Mesodermal cell (in vitro differentiated cells): ENCODE data around the gene MUC5B.

Source experiments
- H3K27ac ChIP-seq: 2 replicates; pipeline ENCODE4 v1.7.0; 2013; ENCODE audit warnings: mild to moderate bottlenecking, low read depth, low read length, moderate library complexity; ENCODE audit not compliant: severe bottlenecking
- H3K36me3 ChIP-seq: 2 replicates; pipeline ENCODE4 v1.7.1; 2013; ENCODE audit warnings: mild to moderate bottlenecking, low read length, moderate library complexity; ENCODE audit not compliant: control insufficient read depth, insufficient read depth
- H3K4me1 ChIP-seq: one replicate; pipeline ENCODE4 v1.7.1; 2013; ENCODE audit warnings: mild to moderate bottlenecking, low read length; ENCODE audit not compliant: insufficient read depth, control insufficient read depth, poor library complexity, severe bottlenecking
- H3K4me3 ChIP-seq: 2 replicates; pipeline ENCODE4 v1.7.0; 2013; ENCODE audit warnings: low read length, control low read depth, mild to moderate bottlenecking; ENCODE audit not compliant: insufficient read depth, poor library complexity, severe bottlenecking; ENCODE audit errors: extremely low read depth
- H3K9me3 ChIP-seq: 2 replicates; pipeline ENCODE4 v1.7.1; 2013; ENCODE audit warnings: mild to moderate bottlenecking, low read length, moderate library complexity; ENCODE audit not compliant: control insufficient read depth
- WGBS, 2 experiments: methylation state at CpG; one replicate each; pipeline ENCODE4 v1.1.5; 2013; ENCODE audit warnings: missing lambda C conversion rate in 2 of 2; ENCODE audit not compliant: insufficient coverage in 2 of 2; 5-methylcytosine and 5-hydroxymethylcytosine counted together

Gene MUC5B

DNA sequence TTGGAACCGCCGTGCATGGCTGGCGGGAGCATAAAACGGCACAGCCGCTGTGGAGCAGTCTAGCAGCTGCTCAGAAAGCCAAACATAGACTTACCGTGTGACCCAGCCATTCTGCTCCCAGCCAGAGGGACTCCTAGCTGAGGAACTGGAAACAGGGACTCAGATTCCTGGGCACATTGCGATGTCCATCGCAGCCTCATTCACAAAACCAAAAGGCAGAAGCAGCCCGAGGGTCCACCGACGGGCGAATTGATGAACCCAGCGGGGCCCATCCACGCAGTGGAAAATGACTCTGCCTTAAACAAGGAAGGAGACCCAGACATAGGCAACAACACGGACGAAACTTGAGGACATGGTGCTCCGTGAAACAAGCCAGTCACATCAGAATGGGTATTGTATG, 5.7 kb upstream of the MUC5B start:
- Histone ChIP-seq H3K9me3 (no peaks in the 10 kb centered on the region), H3K36me3 (no peaks in the 10 kb centered on the region), H3K27ac (no peak overlapping the region), H3K4me1 (no peaks in the 10 kb centered on the region), H3K4me3 (no peak overlapping the region)
- WGBS, 2 experiments, result 90 to 94% methylated on average over 17 of the region's 17 CpGs

DNA sequence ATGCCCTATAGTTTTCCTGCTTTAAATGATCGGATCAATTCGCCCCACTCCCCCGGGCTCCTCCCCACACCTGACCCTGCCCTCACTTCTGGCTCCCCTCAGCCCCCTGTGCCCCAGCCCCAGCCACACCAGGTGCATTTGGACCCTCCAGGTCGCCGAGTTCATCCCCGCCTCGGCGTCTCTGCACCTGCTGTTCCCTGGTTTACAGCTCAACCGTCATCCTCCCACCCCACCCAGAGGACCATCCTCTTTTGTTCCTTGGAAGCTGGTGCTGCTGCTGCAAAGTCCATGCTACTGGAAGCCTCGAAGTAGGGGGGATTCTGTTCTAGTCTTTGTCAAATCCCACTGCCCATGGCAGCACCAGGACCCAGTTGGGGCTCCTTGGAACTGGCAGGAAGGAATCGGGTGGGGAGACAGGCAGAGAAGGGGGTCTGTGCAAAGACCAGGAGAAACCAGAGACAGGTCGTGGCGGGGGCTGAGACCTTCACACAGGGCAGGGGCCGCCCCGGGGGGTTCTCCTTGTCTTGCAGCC, 4.5 kb upstream of the MUC5B start:
- no peak overlapping the region for H3K27ac ChIP-seq
- H3K36me3 ChIP-seq, result no peaks in the 10 kb centered on the region
- H3K4me1 ChIP-seq, result no peaks in the 10 kb centered on the region
- WGBS, 2 experiments, result 78 to 88% methylated on average over 12 to 13 of the region's 15 CpGs
- H3K4me3 ChIP-seq, result no peak overlapping the region
- H3K9me3 ChIP-seq, result no peaks in the 10 kb centered on the region

DNA sequence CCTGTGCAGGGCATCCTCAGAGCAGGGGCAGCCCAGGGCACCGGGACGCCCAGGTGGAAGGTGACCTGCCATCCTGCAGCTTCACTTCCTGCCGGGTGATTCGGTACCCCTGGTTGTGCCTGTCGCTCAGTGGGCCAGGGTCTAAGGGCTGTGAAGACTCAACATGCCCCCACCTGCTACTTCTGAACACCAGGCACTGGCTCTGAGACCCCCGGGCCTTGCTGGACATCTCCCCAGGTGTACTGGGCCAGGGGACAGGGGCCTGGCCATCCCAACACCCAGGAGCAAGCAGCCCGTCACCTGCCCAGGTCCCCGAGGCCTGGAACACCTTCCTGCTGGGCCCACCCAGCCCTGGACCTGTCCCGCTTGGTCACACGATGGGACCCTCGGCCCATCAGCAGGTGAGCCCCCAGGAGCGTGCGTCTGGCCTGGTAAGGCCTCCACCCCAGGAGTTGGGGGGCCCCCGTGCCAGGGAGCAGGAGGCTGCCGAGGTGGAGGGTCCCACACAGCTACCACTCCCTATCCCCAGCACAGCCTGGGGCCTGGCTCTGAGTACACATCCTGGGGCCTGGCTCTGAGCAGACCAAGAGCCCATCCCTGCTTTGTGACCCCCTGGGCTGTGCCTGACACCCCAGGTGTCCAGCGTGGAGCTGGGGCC, 3.9 kb upstream of the MUC5B start:
- no peaks in the 10 kb centered on the region for H3K9me3 ChIP-seq
- WGBS, 2 experiments, result 87 to 96% methylated on average over 10 to 16 of the region's 16 CpGs
- H3K4me3 ChIP-seq, result no peak overlapping the region
- H3K4me1 ChIP-seq, result no peaks in the 10 kb centered on the region
- H3K36me3 ChIP-seq, result no peaks in the 10 kb centered on the region
- H3K27ac ChIP-seq, result no peak overlapping the region

DNA sequence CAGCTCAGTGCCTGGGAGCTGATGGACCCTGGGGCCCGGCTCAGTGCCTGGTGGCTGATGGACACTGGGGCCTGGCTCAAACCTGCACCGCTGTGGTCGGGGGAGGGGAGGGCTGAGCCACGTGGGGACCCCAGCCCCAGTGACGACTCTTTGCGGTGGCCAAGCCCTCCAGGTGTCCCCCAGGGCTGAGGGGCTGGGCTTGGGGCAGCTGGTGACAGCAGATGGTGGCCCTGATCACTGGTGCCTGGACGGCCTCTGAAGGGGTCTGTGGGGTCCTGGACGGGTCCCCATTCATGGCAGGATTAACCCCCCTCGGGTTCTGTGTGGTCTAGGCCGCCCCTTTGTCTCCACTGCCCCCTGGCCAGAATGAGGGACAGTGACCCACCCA, 3.4 kb upstream of the MUC5B start:
- 84 to 91% methylated on average over 10 of the region's 10 CpGs for WGBS, 2 experiments
- H3K9me3 ChIP-seq, result no peaks in the 10 kb centered on the region
- H3K4me1 ChIP-seq, result no peaks in the 10 kb centered on the region
- H3K27ac ChIP-seq, result no peak overlapping the region
- no peak overlapping the region for H3K4me3 ChIP-seq
- no peaks in the 10 kb centered on the region for H3K36me3 ChIP-seq

- no peaks in the 10 kb centered on the region for H3K36me3 ChIP-seq
- no peak overlapping the region for H3K4me3 ChIP-seq
- H3K27ac ChIP-seq, result no peak overlapping the region
- no peaks in the 10 kb centered on the region for H3K4me1 ChIP-seq
- 90% methylated on average over 39 to 46 of the region's 48 CpGs for WGBS, 2 experiments
- no peaks in the 10 kb centered on the region for H3K9me3 ChIP-seq
These were observed 2.7 kb upstream of the MUC5B start for GRCh38 chr11:1219834-1220815.

DNA sequence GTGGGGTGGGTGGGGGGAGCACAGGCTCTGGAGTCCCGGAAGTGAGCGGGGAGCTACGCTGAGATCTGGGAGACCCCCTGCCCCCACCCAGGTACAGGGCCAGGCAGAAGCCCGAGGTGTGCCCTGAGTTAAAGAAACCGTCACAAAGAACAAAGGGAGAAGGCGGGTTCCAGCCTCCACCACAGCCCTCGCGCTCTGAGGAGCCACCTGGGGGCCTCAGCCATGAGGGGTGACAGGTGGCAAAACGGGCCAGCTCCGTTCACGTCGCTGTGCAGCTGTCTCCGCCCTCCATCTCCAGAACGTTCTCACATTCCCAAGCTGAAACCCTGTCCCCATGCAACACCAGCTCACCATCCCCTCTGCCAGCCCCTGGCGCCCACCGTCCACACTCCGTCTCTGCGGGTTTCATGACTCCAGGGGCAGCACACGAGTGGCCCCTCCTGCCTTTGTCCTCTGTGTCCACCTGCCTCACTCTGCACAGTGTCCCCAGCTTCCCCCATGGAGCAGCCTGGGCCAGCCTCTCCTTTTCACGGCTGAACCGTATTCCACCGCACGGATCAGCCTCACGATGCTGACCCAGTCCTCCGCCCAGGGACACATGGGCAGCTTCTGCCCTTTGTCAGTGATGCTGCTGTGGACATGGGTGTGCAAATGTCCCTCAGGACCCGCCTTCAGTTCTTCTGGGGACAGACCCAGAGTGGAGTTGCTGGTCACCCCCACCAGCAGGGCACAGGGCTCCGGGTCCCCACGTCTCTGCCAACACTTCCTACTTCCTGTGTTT, 1.7 kb upstream of the MUC5B start:
- no peaks in the 10 kb centered on the region for H3K4me1 ChIP-seq
- WGBS, 2 experiments, result 84 to 85% methylated on average over 21 to 25 of the region's 28 CpGs
- H3K4me3 ChIP-seq, result no peak overlapping the region
- H3K36me3 ChIP-seq, result no peaks in the 10 kb centered on the region
- H3K9me3 ChIP-seq, result no peaks in the 10 kb centered on the region
- no peak overlapping the region for H3K27ac ChIP-seq

GRCh38 chr11:1221848-1222311, 986 bp upstream of the MUC5B start:
- H3K27ac ChIP-seq, result no peak overlapping the region
- H3K4me1 ChIP-seq, result no peaks in the 10 kb centered on the region
- no peaks in the 10 kb centered on the region for H3K36me3 ChIP-seq
- 93 to 95% methylated on average over 21 to 23 of the region's 23 CpGs for WGBS, 2 experiments
- no peak overlapping the region for H3K4me3 ChIP-seq
- no peaks in the 10 kb centered on the region for H3K9me3 ChIP-seq

DNA sequence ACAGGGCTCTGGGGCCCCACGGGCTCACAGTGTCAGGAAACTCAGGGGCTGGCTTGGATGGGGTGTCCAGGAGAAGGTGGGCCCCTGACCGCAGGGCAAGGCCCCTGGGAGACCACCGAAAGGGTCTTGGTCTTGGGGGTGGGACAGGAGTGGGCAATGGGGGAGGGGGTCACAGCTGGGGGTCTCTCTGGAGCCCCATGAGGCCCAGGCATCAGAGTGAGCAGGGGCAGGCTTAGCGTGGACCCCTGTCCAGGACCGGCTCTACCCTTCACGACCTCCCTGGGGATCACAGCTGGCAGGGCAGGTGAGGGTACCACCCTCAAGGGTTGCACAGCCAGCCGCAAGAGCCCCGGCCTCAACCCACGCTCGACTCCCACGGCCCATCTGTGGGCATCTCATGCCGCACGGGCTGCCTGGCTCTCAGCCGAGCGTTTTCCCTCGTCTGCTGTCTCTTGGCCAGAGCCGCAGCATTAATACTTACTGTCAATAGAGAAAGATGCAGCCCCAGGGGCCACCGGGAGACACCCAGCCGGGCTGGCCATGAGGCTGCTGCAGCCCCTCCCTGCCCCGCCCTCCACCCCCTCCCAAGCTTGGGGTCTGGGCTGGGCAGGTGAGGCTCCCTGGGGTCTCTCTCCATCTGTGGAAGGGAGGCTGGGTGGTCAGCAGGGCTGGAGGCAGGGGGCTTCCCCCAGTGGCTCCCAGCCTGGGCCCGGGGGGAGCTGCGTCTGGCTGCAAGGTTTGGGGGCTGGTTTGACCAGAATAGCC, 662 bp downstream of the MUC5B start:
- H3K36me3 ChIP-seq, result no peaks in the 10 kb centered on the region
- H3K9me3 ChIP-seq, result no peaks in the 10 kb centered on the region
- H3K27ac ChIP-seq, result no peak overlapping the region
- 90 to 92% methylated on average over 17 to 18 of the region's 22 CpGs for WGBS, 2 experiments
- H3K4me1 ChIP-seq, result no peaks in the 10 kb centered on the region
- no peak overlapping the region for H3K4me3 ChIP-seq

DNA sequence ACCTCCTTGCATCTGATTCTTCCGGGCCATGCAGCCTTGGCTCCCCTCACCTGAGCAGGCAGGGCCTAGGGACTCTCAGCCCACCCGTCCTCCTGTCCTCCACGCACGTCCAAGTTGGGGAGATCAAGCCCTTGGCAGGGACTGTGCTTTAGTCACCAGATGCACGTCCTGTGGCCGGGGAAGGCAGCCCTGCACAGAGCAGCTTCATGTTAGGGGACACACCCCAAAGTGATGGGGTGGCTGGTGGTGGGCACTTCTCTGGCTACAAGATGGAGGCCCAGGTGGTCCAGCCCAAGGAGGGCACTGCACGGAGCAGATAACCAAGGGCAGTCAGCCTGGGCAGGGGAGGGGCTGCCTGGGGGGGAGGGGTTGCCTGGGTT, 1.2 kb downstream of the MUC5B start:
- no peaks in the 10 kb centered on the region for H3K4me1 ChIP-seq

More for the DNA sequence above, 1.2 kb downstream of the MUC5B start:
- Histone ChIP-seq H3K27ac (no peak overlapping the region), H3K36me3 (no peaks in the 10 kb centered on the region), H3K4me3 (no peak overlapping the region), H3K9me3 (no peaks in the 10 kb centered on the region)
- 80 to 88% methylated on average over 6 of the region's 7 CpGs for WGBS, 2 experiments
